PC-3 (cell line): ENCODE results near the gene IQCN. TPM values are rescaled to one million over a fixed set of nuclear protein-coding genes. Genes with fewer than 3 reads are reported as not detected.
A peak's percentile ranks its signal among the peaks of the same experiment; 100 is the strongest.

Source experiments
- ATAC-seq: fragments of 200-7000 bp; cut with Tn5 transposase; 2 replicates; pipeline ENCODE4 v1.9.1; 2020; ENCODE audit warnings: mild to moderate bottlenecking, moderate library complexity
- Bru-seq: library from RNA; stranded (reverse); fragments of 400-500 nt; gene quantifications from one replicate; lab custom pipeline; 2021; lab: Mats Ljungman, UMichigan
- BruChase-seq, 2 experiments: library from RNA; stranded (reverse); fragments of 400-500 nt; gene quantifications; one replicate each; lab custom pipeline; 2021; lab: Mats Ljungman, UMichigan
- BruUV-seq: library from RNA; stranded (reverse); fragments of 400-500 nt; replicated peaks from 2 replicates; lab custom pipeline; 2021; lab: Mats Ljungman, UMichigan
- CTCF ChIA-PET: fragments of 300-600 bp; sonication (Branson Sonifier 250); formaldehyde crosslinking; loops from one replicate; lab custom pipeline; 2022; ENCODE audit warnings: antibody characterized with exemption; lab: Charles Lee
- POLR2A ChIA-PET: fragments of 300-600 bp; sonication (Branson Sonifier 250); formaldehyde crosslinking; loops from one replicate; lab custom pipeline; 2022; ENCODE audit warnings: antibody characterized with exemption; ENCODE audit not compliant: unreplicated experiment; lab: Charles Lee
- DNase-seq: peaks from one replicate; pipeline ENCODE4 v3.0.0-alpha.2; 2015
- H2AFZ ChIP-seq: fragments of 300-600 bp; sonication (generic); 2 replicates; pipeline ENCODE4 v1.6.0; 2016; ENCODE audit warnings: antibody characterized with exemption, low read length
- H3F3A ChIP-seq: fragments of 300-600 bp; sonication (generic); one replicate; pipeline ENCODE4 v1.6.0; 2017; ENCODE audit warnings: antibody characterized with exemption, low read length, control low read depth, mild to moderate bottlenecking; ENCODE audit not compliant: unreplicated experiment
- H3K27ac ChIP-seq: fragments of 300-600 bp; sonication (generic); 2 replicates; pipeline ENCODE4 v1.5.1; 2016; ENCODE audit warnings: mild to moderate bottlenecking, low read length
- H3K27me3 ChIP-seq: fragments of 300-600 bp; sonication (generic); 2 replicates; pipeline ENCODE4 v1.6.1; 2016; ENCODE audit warnings: low read length, mixed read lengths
- H3K36me3 ChIP-seq: fragments of 300-600 bp; sonication (generic); 2 replicates; pipeline ENCODE4 v1.6.1; 2016; ENCODE audit warnings: low read depth, mixed run types, low read length, mixed read lengths
- H3K4me1 ChIP-seq: fragments of 300-600 bp; sonication (generic); 2 replicates; pipeline ENCODE4 v1.5.1; 2016; ENCODE audit warnings: low read length; ENCODE audit not compliant: insufficient read depth
- H3K4me2 ChIP-seq: fragments of 300-600 bp; sonication (generic); 2 replicates; pipeline ENCODE4 v1.6.0; 2016; ENCODE audit warnings: low read length
- H3K4me3 ChIP-seq: fragments of 300-600 bp; sonication (generic); 2 replicates; pipeline ENCODE4 v1.5.1; 2016; ENCODE audit warnings: mild to moderate bottlenecking, low read length, mixed read lengths
- H3K79me2 ChIP-seq: fragments of 300-600 bp; sonication (generic); 2 replicates; pipeline ENCODE4 v1.6.1; 2017; ENCODE audit warnings: low read length, mixed read lengths
- H3K9ac ChIP-seq: fragments of 300-600 bp; sonication (generic); 2 replicates; pipeline ENCODE4 v1.6.0; 2016; ENCODE audit warnings: mild to moderate bottlenecking, low read length
- H3K9me2 ChIP-seq: fragments of 300-600 bp; sonication (generic); replicated peaks from 2 replicates; pipeline ENCODE4 v1.6.1; 2016; ENCODE audit warnings: mixed run types, low read length, mixed read lengths
- H3K9me3 ChIP-seq: fragments of 300-600 bp; sonication (generic); 2 replicates; pipeline ENCODE4 v1.6.1; 2016; ENCODE audit warnings: low read length, mixed read lengths
- H4K20me1 ChIP-seq: fragments of 300-600 bp; sonication (generic); 2 replicates; pipeline ENCODE4 v1.6.1; 2016; ENCODE audit warnings: low read length, mixed read lengths
- CTCF ChIP-seq: fragments of 300-600 bp; sonication (generic); conservative IDR thresholded peaks from 2 replicates; pipeline ENCODE4 v1.5.1; 2017; ENCODE audit warnings: antibody characterized with exemption, low read depth, mild to moderate bottlenecking, low read length
- EZH2 ChIP-seq: fragments of 300-600 bp; sonication (generic); IDR thresholded peaks from one replicate; pipeline ENCODE4 v1.6.1; 2017; ENCODE audit warnings: antibody characterized with exemption, mild to moderate bottlenecking, low read length; ENCODE audit not compliant: unreplicated experiment
- EZH2phosphoT487 ChIP-seq: fragments of 300-600 bp; sonication (generic); IDR thresholded peaks from 2 replicates; pipeline ENCODE4 v1.6.1; 2018; ENCODE audit warnings: mild to moderate bottlenecking, antibody characterized with exemption, low read length, borderline replicate concordance
- intact Hi-C: fragments of 100-400 bp; cut with micrococcal nuclease; formaldehyde crosslinking; loops from 2 replicates; pipeline ENCODE4 v1.9.0; 2023
- long read RNA-seq: library from polyadenylated mRNA; unstranded; transcript quantifications from one replicate; pipeline ENCODE4 v2.0.0, GENCODE V29; 2021; ENCODE audit not compliant: unreplicated experiment
- total RNA-seq: library from RNA; depleted of rRNA; stranded (reverse); fragments of >200 nt; gene quantifications from 2 replicates; pipeline ENCODE4 v1.2.3, GENCODE V29; 2014; rRNA removed

Gene IQCN
- total RNA-seq (0.33 and 0.69 TPM in 2 replicates), Bru-seq, nascent RNA (percentile 51 among the genes with signal in this experiment), BruChase-seq, experiment 1, labeled RNA remaining after a 6-hour chase (percentile 74 among the genes with signal in this experiment), BruChase-seq, experiment 2, labeled RNA remaining after a 2-hour chase (percentile 67 among the genes with signal in this experiment)
- long read RNA-seq, full-length matches to known transcripts = 3 of 3 reads
- long read RNA-seq, partial matches to known transcripts = 0 of 3 reads
- long read RNA-seq, other reads (novel, unspliced or antisense) = 0 of 3 reads

GRCh38 chr19:18274219-18274780 lies at the start of gene IQCN:
IQCN (minus strand) TSS chr19:18274452; CDS start chr19:18269478, 4,974 bp downstream.
- ChIA-PET POLR2A (no interaction called here), CTCF (interaction anchor here (0.5 to 1.4 kb wide), 2 partner anchors 52 to 54 kb away, joined by 3 to 8 read pairs; no protein-coding TSS in a partner anchor)
- H3F3A ChIP-seq = no peaks in the 10 kb centered on the region
- TF ChIP-seq EZH2phosphoT487 (no peak), CTCF (no peak), EZH2 (no peak)
- intact Hi-C loops = loop anchor here (10.0 kb wide), 1 partner anchor 141 kb away; the partner anchor contains the start of gene SSBP4
- H3K27me3 ChIP-seq = no peaks in the 10 kb centered on the region
- DNase-seq (no peak), ATAC-seq (no peak; the same call in 1 of the 2 replicates)
- no peaks in the 10 kb centered on the region for H3K9me2 ChIP-seq
- H3K9ac ChIP-seq = no peak within 1 kb of the TSS
- H3K4me3 ChIP-seq = no peak within 1 kb of the TSS
- H4K20me1 ChIP-seq = peaks cover 13% of the 10 kb centered on the region
- H3K79me2 ChIP-seq = peaks cover 15% of the 10 kb centered on the region
- peak within 1 kb of the TSS; percentile 69 for H3K4me2 ChIP-seq
- peak within 1 kb of the TSS; percentile 71 for H3K27ac ChIP-seq
- BruUV-seq = no TSS peak
- no peaks in the 10 kb centered on the region for H3K36me3 ChIP-seq
- H3K4me1 ChIP-seq = peaks cover 23% of the 10 kb centered on the region
- H2AFZ ChIP-seq = no peak within 1 kb of the TSS
- no peaks in the 10 kb centered on the region for H3K9me3 ChIP-seq

GRCh38 chr19:18322759-18323460 lies 48.7 kb upstream of the IQCN start, which contains the start of gene LSM4:
LSM4 (minus strand) TSS chr19:18323076; CDS start chr19:18323020, 56 bp downstream.
- Histone ChIP-seq H3K79me2 (peaks cover 43% of the 10 kb centered on the region), H2AFZ (peak within 1 kb of the TSS; percentile 90)
- intact Hi-C loops = loop anchor here (1.0 to 10.0 kb wide), 2 partner anchors 44 to 118 kb away; partner anchors contain the start of gene RAB3A

More at GRCh38 chr19:18322759-18323460, 48.7 kb upstream of the IQCN start, which contains the start of gene LSM4:
- H3K4me1 ChIP-seq = peaks cover 25% of the 10 kb centered on the region
- peak within 1 kb of the TSS; percentile 99 for H3K9ac ChIP-seq
- H3K27me3 ChIP-seq = no peaks in the 10 kb centered on the region
- 0 out of 2 replicates have a peak, but pooled peaks cover 3% of the 10 kb centered on the region for H3K36me3 ChIP-seq
- H3K27ac ChIP-seq = peak within 1 kb of the TSS; percentile 73
- no peaks in the 10 kb centered on the region for H3F3A ChIP-seq
- ChIA-PET CTCF (interaction anchor here (0.5 to 2.2 kb wide), 5 partner anchors 13 to 99 kb away, joined by 3 to 36 read pairs (median 4); partner anchors contain the start of gene JUND), POLR2A (interaction anchor here (0.5 to 1.8 kb wide), 7 partner anchors 31 to 1014 kb away, joined by 3 to 47 read pairs (median 4); partner anchors contain the start of gene JUND)
- DNase-seq = peak; percentile 99
- H4K20me1 ChIP-seq = no peaks in the 10 kb centered on the region
- TF ChIP-seq EZH2 (no peak), CTCF (no peak), EZH2phosphoT487 (no peak)
- H3K9me3 ChIP-seq = no peaks in the 10 kb centered on the region
- peak; percentile 97 for ATAC-seq
- peak within 1 kb of the TSS; percentile 99 for H3K4me2 ChIP-seq
- H3K4me3 ChIP-seq = peak within 1 kb of the TSS; percentile 97
- H3K9me2 ChIP-seq = no peaks in the 10 kb centered on the region
- no TSS peak for BruUV-seq
